Measurements from ENCODE around the gene CERK.

CERK gene

GRCh38 chr22:46731246-46732040 is 6.6 kb downstream of the CERK start:
- DNase-seq, result no peak

- no peak for DNase-seq
These were observed 7.3 kb downstream of the CERK start for GRCh38 chr22:46730568-46731245.

- no peak for DNase-seq
These were observed 9.6 kb downstream of the CERK start for GRCh38 chr22:46728470-46728869.

GRCh38 chr22:46727813-46728364 is 10.2 kb downstream of the CERK start:
- no peak for DNase-seq

- no peak for DNase-seq
These were observed 11.1 kb downstream of the CERK start for GRCh38 chr22:46726986-46727317.

- no peak for DNase-seq
These were observed 11.7 kb downstream of the CERK start for GRCh38 chr22:46726066-46726985.

- DNase-seq, result no peak
These were observed 13.0 kb downstream of the CERK start for GRCh38 chr22:46725096-46725495.

- no peak for DNase-seq
These were observed 14.2 kb downstream of the CERK start for GRCh38 chr22:46723882-46724281.

GRCh38 chr22:46721501-46722085 is 16.5 kb downstream of the CERK start:
- no peak for DNase-seq

GRCh38 chr22:46719921-46720320 is 18.1 kb downstream of the CERK start:
- DNase-seq, result no peak

GRCh38 chr22:46714550-46714949 is 23.5 kb downstream of the CERK start:
- no peak for DNase-seq

- no peak for DNase-seq
These were observed 25.8 kb downstream of the CERK start for GRCh38 chr22:46712288-46712687.

GRCh38 chr22:46710806-46711205 is 27.2 kb downstream of the CERK start:
- DNase-seq, result no peak

- no peak for DNase-seq
These were observed 29.2 kb downstream of the CERK start for GRCh38 chr22:46708766-46709330.

GRCh38 chr22:46707827-46708570 is 30.1 kb downstream of the CERK start:
- no peak for DNase-seq

GRCh38 chr22:46707305-46707704 is 30.7 kb downstream of the CERK start:
- no peak for DNase-seq

- no peak for DNase-seq
These were observed 32.0 kb downstream of the CERK start for GRCh38 chr22:46706060-46706459.

GRCh38 chr22:46703996-46704370 is 34.1 kb downstream of the CERK start:
- no peak for DNase-seq

- no peak for DNase-seq
These were observed 34.7 kb downstream of the CERK start for GRCh38 chr22:46703171-46703995.

GRCh38 chr22:46701262-46701661 is 36.8 kb downstream of the CERK start:
- no peak for DNase-seq

GRCh38 chr22:46699091-46699490 is 39.0 kb downstream of the CERK start:
- no peak for DNase-seq
